ENCODE data around the gene ARFGEF2. TPM values are rescaled to one million over a fixed set of nuclear protein-coding genes. Genes with fewer than 3 reads are reported as not detected.

The ARFGEF2 gene
- total RNA-seq, 4 donors from 2014 or later, result 23.7 to 37.0 (median 28.1) TPM

DNA sequence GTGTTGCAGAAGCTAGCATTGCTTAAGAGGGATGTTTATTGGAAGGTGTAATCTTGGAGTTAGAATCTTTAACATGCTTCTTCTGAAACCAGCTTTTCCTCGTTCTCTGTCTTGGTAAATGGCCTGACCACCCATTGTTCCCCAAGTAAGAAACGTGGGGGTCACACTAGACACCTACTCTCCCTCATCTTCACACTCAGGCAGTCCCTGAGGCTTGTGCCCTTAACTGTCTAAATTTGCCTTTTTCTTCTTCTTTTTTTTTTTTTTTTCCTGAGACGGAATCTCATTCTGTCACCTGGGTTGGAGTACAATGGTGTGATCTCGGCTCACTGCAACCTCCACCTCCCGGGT lies 16.2 kb upstream of the ARFGEF2 start:
- H3K9me3 ChIP-seq, result peaks cover 0 to 5% (median 0%) of the 10 kb centered on the region in 3 donors
- TF ChIP-seq, protein P1, sequence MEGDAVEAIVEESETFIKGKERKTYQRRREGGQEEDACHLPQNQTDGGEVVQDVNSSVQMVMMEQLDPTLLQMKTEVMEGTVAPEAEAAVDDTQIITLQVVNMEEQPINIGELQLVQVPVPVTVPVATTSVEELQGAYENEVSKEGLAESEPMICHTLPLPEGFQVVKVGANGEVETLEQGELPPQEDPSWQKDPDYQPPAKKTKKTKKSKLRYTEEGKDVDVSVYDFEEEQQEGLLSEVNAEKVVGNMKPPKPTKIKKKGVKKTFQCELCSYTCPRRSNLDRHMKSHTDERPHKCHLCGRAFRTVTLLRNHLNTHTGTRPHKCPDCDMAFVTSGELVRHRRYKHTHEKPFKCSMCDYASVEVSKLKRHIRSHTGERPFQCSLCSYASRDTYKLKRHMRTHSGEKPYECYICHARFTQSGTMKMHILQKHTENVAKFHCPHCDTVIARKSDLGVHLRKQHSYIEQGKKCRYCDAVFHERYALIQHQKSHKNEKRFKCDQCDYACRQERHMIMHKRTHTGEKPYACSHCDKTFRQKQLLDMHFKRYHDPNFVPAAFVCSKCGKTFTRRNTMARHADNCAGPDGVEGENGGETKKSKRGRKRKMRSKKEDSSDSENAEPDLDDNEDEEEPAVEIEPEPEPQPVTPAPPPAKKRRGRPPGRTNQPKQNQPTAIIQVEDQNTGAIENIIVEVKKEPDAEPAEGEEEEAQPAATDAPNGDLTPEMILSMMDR (IDR thresholded peaks at IDR 0.05), result no peak
- TF ChIP-seq POLR2A (IDR thresholded peaks at IDR 0.05), result no peak

DNA sequence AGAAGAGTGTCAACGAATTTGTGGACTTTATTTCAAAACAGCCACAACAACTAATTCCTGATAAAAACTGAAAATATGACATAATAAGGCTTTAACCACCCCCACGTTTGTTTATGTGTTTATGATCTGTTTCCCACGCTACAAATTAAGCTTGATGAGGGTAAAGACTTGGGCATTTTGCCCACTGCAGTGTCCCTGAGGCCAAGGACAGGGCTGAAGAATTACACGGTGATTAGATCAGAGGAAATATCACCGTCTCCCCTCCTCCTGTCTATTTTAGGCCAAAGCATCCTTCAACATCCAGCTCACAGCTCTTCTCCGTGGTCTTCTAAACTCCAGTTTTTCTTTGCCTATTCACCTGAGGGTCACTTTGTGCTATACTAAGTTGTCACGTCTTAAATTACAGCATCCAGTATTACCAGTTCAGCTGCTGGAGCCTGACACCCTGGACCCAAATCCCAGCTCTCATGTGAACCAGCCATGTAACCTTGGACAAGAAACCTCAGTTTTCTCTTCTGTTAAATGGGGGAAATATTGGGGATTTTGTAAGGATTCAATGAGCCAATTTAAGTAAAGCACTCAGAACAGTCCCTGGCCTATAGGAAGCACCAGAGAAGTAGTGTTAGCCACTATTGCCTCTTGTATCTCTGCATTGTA lies 15.2 kb upstream of the ARFGEF2 start:
- intact Hi-C loops (cut with DNase I), result no loop called here
- Histone ChIP-seq H3K27me3 (peaks cover 0 to 21% (median 0%) of the 10 kb centered on the region in 4 donors), H3K9me3 (peaks cover 0 to 5% (median 0%) of the 10 kb centered on the region in 3 donors), H3K36me3 (no peaks in the 10 kb centered on the region), H3K4me1 (peaks cover 0 to 11% (median 0%) of the 10 kb centered on the region in 3 donors), H3K4me3 (no peak overlapping the region), H3K27ac (no peak overlapping the region)
- TF ChIP-seq POLR2A (IDR thresholded peaks at IDR 0.05), result no peak
- TF ChIP-seq, protein P1 (IDR thresholded peaks at IDR 0.05), result no peak
- no peak for DNase-seq
- 35 to 39% methylated on average over 7 of the region's 7 CpGs for WGBS, 2 donors

More for the DNA sequence above, 16.2 kb upstream of the ARFGEF2 start:
- WGBS, 2 donors, result 41 to 43% methylated on average over 5 of the region's 5 CpGs
- Histone ChIP-seq H3K27me3 (peaks cover 0 to 23% (median 0%) of the 10 kb centered on the region in 4 donors), H3K27ac (no peak overlapping the region), H3K4me1 (peaks cover 0 to 11% (median 0%) of the 10 kb centered on the region in 3 donors), H3K36me3 (no peaks in the 10 kb centered on the region), H3K4me3 (no peak overlapping the region)
- intact Hi-C loops (cut with DNase I), result loop anchor here (2.0 kb wide), 1 partner anchor 246 kb away; no protein-coding TSS in a partner anchor
- no peak for DNase-seq

DNA sequence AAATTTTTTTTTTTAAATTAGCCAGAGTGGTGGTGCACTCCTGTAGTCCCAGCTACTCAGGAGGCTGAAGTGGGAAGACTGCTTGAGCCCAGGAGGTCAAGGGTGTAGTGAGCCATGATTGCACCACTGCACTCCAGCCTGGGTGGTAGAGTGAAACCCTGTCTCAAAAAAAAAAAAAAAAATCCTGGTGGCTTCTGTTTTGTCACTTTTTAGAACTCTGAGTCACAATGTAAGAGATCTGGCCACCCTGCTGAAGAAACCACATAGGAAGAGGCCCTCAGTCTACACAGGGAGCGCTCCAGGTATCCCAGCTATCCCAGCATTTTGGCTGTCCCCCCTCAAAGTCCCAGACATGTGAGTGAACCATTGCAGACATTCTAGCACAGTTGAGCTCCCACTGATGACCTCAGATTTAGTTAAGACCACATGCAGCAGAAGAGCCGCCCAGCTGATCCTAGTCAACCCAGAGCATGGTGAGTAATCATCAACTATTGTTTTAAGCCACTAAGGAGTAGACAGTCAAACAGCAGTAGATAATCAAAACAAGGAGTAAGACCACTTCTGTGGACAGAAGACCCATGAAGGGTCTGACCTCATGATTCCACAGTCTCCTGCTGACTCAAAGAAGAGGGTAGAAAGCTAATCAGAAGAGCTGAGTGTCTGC lies 12.7 kb upstream of the ARFGEF2 start:
- Histone ChIP-seq H3K27me3 (peaks cover 0 to 11% (median 0%) of the 10 kb centered on the region in 4 donors), H3K9me3 (peaks cover 0 to 5% (median 0%) of the 10 kb centered on the region in 3 donors), H3K4me3 (no peak overlapping the region), H3K36me3 (no peaks in the 10 kb centered on the region), H3K4me1 (peaks cover 0 to 11% (median 0%) of the 10 kb centered on the region in 3 donors), H3K27ac (no peak overlapping the region)
- intact Hi-C loops (cut with DNase I), result no loop called here
- no peak for DNase-seq
- WGBS, 2 donors, result 80 to 100% methylated on average over 1 of the region's 2 CpGs
- TF ChIP-seq, protein P1 (IDR thresholded peaks at IDR 0.05), result no peak
- TF ChIP-seq POLR2A (IDR thresholded peaks at IDR 0.05), result no peak

DNA sequence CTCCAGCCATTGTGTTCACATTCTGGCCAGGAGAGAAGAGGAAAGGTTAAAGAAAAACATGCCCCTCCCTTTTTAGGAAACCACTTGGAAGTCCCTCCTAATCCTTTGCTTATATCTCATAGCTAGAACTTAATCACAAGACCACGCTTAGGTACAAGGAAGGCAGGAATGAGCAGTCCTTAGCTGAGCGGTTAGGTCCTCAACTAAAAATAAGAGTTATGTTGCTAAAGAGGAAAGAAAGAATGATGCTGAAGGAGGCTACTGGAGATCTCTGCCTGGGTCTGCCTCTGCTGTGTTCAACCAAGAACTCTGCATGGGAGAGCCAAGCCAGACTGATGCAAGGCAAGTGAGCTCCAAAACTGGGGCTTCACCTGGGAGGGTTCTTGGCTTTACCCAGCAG lies 11.6 kb upstream of the ARFGEF2 start:
- DNase-seq, result no peak
- no peak overlapping the region for H3K27ac ChIP-seq
- no peak for TF ChIP-seq POLR2A (IDR thresholded peaks at IDR 0.05)
- TF ChIP-seq, protein P1 (IDR thresholded peaks at IDR 0.05), result no peak
- no peaks in the 10 kb centered on the region for H3K27me3 ChIP-seq
- intact Hi-C loops (cut with DNase I), result no loop called here
- H3K4me1 ChIP-seq, result peaks cover 0 to 4% (median 0%) of the 10 kb centered on the region in 3 donors
- WGBS, 2 donors, result 73 to 77% methylated on average over 2 of the region's 2 CpGs
- no peak overlapping the region for H3K4me3 ChIP-seq
- H3K9me3 ChIP-seq, result peaks cover 0 to 5% (median 0%) of the 10 kb centered on the region in 3 donors
- H3K36me3 ChIP-seq, result no peaks in the 10 kb centered on the region

DNA sequence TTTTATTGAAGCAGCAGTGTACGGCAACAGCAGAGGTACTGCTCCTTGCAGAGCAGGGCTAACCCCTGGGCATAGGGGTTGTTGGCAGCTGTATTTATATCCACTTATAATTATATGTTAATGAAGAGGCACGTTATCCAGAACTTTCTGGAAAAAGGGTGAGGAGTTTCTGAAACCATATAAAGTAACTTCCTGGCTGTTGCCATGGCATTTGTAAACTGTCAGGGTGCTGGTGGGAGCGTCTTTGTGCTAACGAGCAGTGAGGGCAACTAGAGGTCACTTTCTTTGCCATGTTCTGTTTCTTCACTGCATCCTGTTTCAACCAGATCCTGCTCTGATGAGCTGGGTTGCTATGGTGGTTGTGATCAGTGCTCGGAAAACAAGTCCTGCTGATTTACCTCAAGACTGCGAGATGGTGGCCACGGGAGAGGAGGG lies 11.1 kb upstream of the ARFGEF2 start:
- TF ChIP-seq POLR2A (IDR thresholded peaks at IDR 0.05), result no peak
- TF ChIP-seq, protein P1 (IDR thresholded peaks at IDR 0.05), result no peak

More for the DNA sequence above, 11.1 kb upstream of the ARFGEF2 start:
- 48 to 59% methylated on average over 7 of the region's 7 CpGs for WGBS, 2 donors
- H3K9me3 ChIP-seq, result peaks cover 0 to 5% (median 0%) of the 10 kb centered on the region in 3 donors
- H3K27ac ChIP-seq, result no peak overlapping the region
- no peaks in the 10 kb centered on the region for H3K36me3 ChIP-seq
- no peaks in the 10 kb centered on the region for H3K4me1 ChIP-seq
- H3K27me3 ChIP-seq, result no peaks in the 10 kb centered on the region
- intact Hi-C loops (cut with DNase I), result no loop called here
- H3K4me3 ChIP-seq, result no peak overlapping the region
- DNase-seq, result no peak
